GM12872 (cell line): ENCODE measurements around the gene CACNA2D3.

Source experiments
- TF ChIP-seq, protein P1 (sequence below): IDR thresholded peaks from 3 replicates; pipeline ENCODE4 v1.5.1; 2011; ENCODE audit warnings: low read depth, mild to moderate bottlenecking, low read length, moderate library complexity; ENCODE audit not compliant: insufficient read depth

CACNA2D3 gene

DNA sequence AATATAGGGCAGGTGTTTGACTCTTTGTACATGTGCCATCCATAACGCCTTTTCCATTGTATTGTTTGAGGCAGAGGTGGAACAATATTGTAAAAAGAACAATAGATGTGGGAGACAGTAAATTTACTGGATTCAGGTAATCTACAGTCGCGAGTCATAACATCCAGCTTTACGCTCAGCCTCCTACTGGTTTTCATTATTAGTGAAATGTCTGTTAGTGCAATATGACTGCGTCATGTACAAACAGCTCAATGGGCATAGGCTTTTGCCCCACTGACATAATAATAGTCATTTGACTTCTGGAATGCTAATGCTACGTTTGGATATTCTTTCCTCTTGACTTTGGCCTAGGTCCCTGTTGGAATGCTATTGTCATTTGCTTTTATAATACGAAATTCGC is 9.5 kb downstream of the CACNA2D3 start:
- TF ChIP-seq, protein P1, sequence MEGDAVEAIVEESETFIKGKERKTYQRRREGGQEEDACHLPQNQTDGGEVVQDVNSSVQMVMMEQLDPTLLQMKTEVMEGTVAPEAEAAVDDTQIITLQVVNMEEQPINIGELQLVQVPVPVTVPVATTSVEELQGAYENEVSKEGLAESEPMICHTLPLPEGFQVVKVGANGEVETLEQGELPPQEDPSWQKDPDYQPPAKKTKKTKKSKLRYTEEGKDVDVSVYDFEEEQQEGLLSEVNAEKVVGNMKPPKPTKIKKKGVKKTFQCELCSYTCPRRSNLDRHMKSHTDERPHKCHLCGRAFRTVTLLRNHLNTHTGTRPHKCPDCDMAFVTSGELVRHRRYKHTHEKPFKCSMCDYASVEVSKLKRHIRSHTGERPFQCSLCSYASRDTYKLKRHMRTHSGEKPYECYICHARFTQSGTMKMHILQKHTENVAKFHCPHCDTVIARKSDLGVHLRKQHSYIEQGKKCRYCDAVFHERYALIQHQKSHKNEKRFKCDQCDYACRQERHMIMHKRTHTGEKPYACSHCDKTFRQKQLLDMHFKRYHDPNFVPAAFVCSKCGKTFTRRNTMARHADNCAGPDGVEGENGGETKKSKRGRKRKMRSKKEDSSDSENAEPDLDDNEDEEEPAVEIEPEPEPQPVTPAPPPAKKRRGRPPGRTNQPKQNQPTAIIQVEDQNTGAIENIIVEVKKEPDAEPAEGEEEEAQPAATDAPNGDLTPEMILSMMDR, result no peak

DNA sequence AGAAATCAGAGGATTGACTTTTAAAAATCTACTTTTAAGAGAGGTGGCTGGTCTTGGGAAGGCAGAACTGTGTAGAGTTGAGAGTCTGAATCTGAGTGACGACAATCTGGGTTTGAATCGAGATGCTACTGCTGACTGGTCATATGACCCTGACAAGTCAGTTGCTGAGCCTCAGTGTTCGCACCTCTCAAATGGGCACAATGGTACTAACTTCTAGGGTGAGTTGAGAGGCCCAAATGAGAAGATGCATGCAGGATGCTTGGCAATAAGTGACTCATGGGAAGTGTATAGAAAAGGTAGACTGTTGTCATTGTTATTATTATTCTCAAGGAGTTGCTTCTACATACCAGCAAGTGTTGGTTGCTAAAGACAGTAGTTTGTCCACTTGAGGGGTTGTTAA is 10.3 kb downstream of the CACNA2D3 start:
- TF ChIP-seq, protein P1, result no peak

DNA sequence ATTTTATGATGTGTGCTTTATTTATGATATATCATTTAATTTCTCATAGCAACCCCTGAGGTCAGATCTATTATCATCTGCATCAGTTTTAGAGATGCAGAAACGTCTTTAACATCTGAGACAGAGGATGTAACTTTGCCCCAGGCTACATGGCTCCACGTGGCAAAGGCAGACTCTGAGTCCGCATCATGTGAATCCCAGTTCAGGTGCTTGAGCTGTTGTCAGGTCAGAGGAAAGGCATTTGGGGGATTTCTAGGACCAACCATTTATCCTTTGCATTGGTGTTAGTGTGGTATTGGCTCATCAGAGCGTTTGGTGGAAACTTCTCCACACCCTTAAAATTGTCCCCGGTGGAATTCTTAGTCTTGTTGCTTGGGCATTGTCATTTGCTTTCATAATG is 10.8 kb downstream of the CACNA2D3 start:
- TF ChIP-seq, protein P1, result no peak

DNA sequence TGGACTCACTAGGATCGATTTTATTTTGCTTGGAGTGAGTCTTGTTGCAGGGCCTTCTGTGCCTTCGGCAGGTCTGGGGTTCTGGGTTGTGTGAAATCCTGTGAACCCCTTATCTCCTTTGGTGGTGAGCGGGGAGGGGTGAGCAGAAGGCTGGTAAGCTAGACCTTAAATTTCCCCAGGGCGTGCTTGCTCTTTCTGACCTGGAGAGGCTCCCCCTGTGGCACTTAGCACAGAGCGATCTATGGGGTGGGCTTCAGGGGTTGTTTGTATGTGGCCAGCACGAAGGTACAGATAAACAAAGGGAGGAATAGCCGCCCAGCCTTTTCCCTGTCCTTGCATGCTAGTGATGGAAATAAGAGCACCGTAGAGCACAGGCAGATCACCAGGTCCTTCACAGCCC is 11.8 kb downstream of the CACNA2D3 start:
- TF ChIP-seq, protein P1, result no peak

DNA sequence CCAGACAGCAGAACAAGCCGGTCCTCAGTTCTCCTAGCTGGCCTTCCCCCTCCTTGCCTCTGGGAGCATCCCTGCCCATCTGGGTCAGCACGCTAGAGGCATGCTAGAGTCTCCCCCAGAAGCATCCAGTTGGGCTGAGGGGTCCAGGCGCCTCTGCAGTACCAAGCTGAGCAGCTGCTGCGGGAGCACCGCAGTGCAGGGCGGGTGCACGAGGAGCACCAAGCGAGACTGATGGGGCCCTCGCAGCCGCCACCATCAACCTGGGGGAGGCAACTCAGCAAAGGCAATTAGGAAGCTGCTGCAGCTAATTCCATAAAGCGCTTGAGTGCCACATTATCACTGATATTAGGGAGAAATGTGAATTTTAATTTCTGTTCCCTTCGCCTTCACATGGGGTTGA is 12.4 kb downstream of the CACNA2D3 start:
- TF ChIP-seq, protein P1, result no peak

DNA sequence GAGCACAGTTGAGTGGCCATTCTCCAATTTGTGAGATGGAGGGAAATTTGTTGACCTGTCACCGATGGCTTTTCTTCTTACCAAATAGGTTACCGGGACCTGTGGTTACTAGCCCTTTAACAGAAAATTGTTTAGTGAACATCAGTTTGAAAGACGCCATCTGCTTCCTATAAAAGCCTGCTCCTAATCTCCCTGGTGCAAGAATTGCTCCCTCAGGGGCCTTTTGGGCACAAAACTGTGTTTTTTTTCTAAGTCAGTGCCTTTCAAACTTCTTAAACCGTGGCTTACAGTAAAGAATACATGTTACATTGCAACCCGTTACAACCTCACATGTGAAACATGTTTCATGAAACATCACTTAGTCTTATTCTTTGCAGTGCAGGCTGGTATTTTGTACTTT is 15.0 kb downstream of the CACNA2D3 start:
- TF ChIP-seq, protein P1, result no peak

DNA sequence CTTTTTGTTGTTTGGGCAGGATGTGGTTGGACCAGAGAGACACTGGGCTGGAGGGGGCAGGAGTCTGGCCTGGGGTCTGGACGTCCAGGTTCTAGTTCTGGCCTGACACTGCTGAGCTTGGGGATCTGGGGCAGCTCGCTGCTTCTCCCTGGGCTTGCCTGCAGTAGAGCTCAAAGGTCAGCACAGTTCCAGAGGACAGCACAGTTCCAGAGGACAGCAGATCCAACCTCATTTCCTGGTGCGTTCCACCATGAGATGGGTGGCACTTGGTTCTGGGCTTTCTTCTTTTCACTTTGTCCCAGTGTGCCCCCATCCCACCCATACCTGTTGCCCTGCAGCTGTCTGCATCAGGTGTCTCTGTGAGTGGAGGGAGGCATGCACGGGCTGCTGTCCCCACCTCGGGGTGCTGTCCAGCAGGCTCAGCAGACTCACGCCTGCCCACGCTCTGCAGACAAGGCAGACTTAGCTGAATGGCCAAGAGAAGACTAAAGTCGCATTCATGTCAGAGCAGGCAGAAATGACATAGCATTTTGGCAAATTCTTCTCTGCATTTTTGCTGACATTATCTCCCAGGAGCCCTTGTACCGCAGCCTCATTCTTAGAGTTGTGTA is 16.7 kb downstream of the CACNA2D3 start:
- TF ChIP-seq, protein P1, result no peak

DNA sequence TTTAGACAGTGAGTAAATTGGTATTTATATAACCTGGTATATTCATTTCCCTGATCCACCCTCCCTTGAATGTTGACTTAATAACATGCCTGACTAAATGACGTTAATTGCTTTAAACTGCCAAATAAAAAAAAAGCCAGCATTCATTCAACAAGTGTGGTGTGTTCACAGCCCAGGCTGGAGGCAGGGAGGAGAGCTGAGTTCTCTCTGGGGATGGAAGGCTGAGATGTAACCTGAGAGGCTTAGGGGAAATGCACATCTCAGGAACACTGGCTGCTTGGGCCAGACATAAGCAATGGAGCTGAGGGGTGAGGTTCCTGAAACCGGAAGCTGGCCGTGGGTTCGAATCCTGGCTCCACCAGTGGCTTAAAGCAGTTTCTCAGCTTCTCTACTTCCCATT is 17.3 kb downstream of the CACNA2D3 start:
- TF ChIP-seq, protein P1, result no peak
